GM19395 (cell line): Measurements from ENCODE around the gene RAF1.
"Not testable (repeated sequence)": the region's sequence is repeated elsewhere in the genome, so short reads cannot be mapped to it uniquely, and the experiment has no call there.

Experiments used
- ATAC-seq: cut with Tn5 transposase; IDR thresholded peaks from one replicate; pipeline ENCODE4 v1.9.1; 2021; ENCODE audit warnings: mild to moderate bottlenecking, moderate library complexity; ENCODE audit not compliant: unreplicated experiment

The RAF1 gene

DNA sequence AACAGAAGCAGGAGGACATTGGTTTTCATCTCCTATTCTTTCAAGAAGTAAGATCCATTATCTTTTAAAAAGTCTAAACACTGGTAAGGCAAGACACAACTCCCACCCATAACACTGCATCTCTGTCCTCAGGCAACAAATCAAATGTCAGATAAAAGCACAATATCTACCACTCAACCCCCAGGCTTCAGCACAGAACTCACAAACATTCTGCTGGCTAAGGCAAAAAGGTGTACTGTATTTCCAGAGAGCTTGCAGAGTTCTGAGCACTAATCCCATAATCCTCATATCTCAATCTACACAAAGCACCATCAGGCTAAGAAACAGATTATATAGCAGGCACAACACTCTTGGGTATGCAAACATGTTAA is 20.9 kb downstream of the RAF1 start:
- no peak for ATAC-seq

DNA sequence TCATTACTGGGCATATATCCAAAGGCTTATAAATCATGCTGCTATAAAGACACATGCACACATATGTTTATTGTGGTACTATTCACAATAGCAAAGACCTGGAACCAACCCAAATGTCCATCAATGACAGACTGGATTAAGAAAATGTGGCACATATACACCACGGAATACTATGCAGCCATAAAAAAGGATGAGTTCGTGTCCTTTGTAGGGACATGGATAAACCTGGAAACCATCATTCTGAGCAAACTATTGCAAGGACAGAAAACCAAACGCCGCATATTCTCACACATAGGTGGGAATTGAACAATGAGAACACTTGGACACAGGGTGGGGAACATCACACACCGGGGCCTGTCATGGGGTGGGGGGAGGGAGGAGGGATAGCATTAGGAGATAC is 23.1 kb downstream of the RAF1 start:
- ATAC-seq = not testable (repeated sequence)

- ATAC-seq = no peak
These were observed 25.8 kb downstream of the RAF1 start for GRCh38 chr3:12638105-12638504.

DNA sequence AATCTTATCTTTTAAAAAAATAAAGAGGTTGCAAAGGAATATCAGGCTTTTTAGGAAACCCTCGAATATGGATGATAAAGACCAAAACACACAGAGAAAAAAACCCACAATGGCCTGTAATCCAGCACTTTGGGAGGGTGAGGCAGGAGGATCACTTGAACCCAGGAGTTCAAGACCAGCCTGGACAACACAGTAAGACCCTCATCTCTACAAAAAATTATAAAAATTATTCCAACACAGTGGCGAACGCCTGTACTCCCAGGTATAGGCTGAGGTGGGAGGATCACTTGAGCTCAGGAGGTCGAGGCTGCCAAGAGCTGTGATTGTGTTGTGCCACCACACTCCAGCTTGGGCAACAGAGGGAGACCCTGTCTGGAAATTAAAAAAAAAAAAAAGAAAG is 30.8 kb downstream of the RAF1 start:
- ATAC-seq = no peak

DNA sequence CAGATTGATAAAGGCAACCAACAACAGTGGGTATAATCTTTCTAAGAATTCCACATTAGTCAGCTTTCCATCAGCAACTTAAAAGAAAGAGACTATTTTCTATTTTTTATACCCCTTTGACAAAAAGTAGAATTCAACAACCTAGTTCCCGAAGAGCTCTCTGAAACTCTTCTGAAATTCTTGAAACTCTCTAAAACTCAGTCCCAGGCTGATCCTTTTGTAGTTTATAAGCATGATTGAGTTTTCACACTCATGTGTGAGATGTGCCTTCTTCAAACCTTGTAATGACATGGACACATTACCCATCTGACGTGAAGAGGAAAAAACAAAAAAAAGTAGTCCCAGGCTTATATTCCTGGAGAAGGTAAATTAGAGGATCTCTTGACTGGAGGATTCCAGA is 31.4 kb downstream of the RAF1 start:
- ATAC-seq = no peak

DNA sequence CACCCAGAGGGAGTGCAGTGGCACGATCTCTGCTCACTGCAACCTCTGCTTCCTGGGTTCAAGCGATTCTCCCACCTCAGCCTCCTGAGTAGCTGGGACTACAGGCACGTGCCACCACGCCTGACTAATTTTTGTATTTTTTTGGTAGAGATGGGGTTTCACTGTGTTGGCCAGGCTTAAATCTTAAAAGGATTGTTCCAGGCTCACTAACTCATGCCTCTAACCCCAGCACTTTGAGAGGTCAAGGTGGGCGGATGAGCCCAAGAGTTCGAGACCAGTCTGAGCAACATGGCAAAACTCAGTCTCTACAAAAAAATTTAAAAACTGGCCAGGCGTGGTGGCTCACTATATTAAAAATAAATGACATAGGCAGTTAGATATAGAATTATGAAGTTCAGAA is 33.1 kb downstream of the RAF1 start:
- not testable (repeated sequence) for ATAC-seq

DNA sequence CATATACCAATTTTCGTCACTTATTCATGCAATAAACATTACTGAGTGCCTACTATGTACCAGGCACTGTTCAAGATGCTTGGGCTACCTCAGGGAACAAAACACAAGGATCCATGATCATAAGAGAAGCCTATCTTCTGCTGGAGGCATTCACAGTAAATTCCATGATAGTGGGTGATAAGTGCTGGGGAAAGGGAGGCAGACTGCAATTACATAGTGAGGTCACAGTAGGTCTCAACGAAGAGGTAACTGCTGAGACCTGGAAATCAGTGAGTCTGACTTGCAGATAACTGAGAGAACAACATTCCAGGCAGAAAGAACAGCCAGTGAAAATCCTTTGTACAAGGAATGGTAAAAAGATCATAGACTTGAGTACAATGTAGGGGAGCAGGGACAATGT is 33.6 kb downstream of the RAF1 start:
- no peak for ATAC-seq

- ATAC-seq = no peak
These were observed 34.4 kb downstream of the RAF1 start for GRCh38 chr3:12629560-12629959.

- no peak for ATAC-seq
These were observed 35.1 kb downstream of the RAF1 start for GRCh38 chr3:12628813-12629212.

DNA sequence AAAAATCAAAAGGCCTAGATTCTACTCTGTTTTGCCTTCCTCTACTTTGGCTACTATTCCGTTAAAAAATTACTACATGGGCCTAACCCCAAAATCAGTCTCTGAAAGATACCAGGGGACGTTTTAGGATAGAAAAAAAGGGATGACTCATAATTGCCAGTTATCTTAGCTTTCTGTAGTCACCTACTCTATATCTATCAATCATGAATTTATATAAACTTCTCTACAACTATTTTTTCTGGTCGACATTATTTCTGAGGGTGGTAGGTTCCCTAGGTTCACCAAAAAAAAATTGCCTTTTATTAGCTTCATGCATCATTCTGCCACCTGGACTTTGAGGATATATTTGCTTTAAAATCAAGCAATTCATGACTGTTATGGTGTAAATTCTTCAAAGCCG is 36.5 kb downstream of the RAF1 start:
- no peak for ATAC-seq

DNA sequence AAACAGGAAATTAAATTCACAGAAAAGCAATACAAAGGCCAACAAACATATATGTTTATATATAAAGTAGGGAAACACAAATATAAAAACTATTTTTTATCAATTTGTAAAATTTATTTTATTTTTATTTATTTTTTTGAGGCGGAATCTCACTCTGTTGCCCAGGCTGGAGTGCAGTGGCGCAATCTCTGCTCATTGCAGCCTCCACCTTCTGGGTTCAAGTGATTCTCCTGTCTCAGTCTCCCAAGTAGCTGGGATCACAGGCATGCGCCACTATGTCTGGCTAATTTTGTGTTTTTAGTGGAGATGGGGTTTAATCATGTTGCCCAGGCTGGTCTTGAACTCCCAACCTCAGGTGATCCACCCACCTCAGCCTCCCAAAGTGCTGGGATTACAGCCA is 39.0 kb downstream of the RAF1 start:
- not testable (repeated sequence) for ATAC-seq

GRCh38 chr3:12624056-12624455 is 39.9 kb downstream of the RAF1 start:
- ATAC-seq = no peak

DNA sequence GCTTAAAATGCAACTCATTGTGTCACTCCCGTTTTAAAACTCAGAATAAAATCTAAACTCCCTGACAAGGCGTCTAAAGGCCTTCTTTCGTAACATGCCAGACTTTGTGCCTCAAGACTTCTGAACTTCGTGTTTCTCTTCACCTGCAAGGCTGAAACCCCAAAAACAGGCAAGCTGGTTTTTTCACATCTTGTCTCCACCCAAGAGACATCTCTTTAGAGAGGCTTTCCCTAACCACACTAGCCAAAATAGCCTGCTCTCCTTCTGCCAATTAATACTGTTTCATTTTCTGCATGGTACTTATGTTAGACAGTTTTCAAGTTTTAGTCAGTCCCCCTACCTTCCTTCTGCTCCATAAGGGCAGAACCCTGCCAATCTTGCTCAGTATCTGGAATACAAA is 41.6 kb downstream of the RAF1 start:
- ATAC-seq = no peak

GRCh38 chr3:12620729-12621128 is 43.2 kb downstream of the RAF1 start:
- ATAC-seq = no peak

DNA sequence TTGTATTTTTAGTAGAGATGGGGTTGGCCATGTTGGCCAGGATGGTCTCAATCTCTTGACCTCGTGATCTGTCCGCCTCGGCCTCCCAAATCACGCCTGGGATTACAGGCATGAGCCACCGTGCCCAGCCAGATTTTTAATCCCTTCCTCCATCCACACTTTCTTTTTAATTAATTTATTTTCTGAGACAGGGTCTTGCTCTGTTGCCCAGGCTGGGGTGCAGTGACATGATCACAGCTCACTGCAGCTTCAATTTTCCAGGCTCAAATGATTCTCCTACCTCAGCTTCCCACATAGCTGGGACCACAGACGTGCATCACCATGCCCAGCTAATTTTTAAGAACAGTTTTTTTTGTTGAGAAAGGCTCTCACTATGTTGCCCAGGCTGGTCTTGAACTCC is 43.6 kb downstream of the RAF1 start:
- no peak for ATAC-seq

GRCh38 chr3:12618426-12618825 is 45.5 kb downstream of the RAF1 start:
- ATAC-seq = no peak

- ATAC-seq = no peak
These were observed 48.7 kb downstream of the RAF1 start for GRCh38 chr3:12615266-12615665.

GRCh38 chr3:12613250-12613649 is 50.7 kb downstream of the RAF1 start:
- no peak for ATAC-seq

GRCh38 chr3:12612514-12613226 is 51.2 kb downstream of the RAF1 start:
- no peak for ATAC-seq

GRCh38 chr3:12611117-12611516 is 52.8 kb downstream of the RAF1 start:
- ATAC-seq = no peak

GRCh38 chr3:12608376-12608775 is 55.5 kb downstream of the RAF1 start:
- no peak for ATAC-seq

DNA sequence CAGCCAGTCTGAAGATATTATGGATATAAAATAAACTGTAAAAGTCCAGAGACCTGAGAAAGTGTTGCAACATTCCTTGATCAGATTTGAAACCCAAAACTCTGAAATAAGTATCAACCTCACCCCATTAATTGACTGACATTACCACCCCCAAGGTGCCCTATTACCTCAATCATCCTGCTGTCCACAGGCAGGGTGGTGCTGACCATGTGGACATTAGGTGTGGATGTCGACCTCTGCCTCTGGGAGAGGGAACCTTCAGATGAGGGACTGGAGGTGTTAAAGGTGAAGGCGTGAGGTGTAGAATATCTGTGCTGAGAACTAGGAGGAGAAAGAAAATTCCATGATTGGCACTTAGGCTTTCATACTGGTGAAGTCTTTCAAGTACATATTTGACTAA is 59.9 kb downstream of the RAF1 start:
- no peak for ATAC-seq

DNA sequence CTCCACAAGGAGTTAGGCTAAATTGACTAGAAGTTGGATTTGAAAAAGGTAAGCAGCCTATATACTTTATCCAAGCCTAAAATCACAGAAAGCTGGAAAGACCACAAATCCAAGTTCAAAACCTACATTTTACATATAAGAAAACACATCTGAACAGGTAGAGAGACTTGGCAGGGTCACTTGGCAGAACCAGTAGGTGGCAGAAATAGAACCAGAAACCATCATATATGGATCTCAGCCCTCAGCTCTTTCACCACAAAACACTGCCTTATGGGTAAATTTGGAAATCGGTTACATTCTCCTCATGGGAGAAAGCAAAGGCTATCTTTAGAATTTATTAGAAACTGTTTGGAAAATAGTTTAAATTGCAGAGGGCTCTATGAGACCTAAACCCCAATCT is 62.8 kb downstream of the RAF1 start:
- no peak for ATAC-seq
